A549 (cell line): Measurements from ENCODE around the gene AFAP1.

Source experiments
- CTCF ChIP-seq: fragments of >200 bp; sonication (Bioruptor Twin); formaldehyde crosslinking; IDR thresholded peaks from 3 replicates; pipeline ENCODE4 v1.5.1; 2016
- FOSB ChIP-seq: fragments of 250-450 bp; sonication (Bioruptor Pico); IDR thresholded peaks from 2 replicates; pipeline ENCODE4 v1.5.0; 2020; ENCODE audit warnings: mild to moderate bottlenecking, moderate library complexity
- HOXA7 ChIP-seq: fragments of 250-450 bp; sonication (Bioruptor Pico); IDR thresholded peaks from 2 replicates; pipeline ENCODE4 v1.5.0; 2020; ENCODE audit warnings: mild to moderate bottlenecking, moderate library complexity

DNA sequence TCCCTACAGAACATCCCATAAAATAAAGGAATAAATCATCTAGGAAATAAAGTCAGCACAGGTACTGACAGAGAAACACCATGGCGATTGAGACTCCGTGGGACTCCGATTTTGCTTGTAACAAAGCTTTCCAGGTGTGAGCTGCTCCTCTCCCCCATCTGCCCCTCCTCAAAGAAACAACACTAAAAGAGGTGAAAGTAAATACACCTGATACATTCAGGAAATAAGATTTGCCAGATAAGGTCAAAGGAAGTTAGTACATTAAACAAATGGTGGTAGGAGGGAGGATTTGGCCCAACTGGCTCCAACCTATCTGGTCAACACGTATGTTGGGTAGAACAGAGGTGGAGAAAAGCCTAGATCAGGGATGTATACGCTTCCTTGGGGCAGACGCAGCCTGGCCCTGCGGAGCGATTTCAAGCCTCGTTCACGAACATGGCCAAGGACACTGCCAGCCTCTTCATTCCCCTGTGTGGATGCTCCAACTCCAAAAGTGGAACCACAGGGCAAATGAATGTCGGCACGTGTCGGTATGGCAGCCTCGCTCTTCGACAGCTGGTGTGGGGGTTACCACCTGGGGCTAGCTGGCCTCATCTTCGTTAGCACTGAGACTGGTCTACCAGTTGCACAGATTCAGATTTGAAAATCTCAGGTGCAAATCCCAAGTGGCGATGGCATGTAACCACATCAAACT is 162.5 kb downstream of the AFAP1 start:
- TF ChIP-seq FOSB (CRISPR knock-in tag) (no peak), HOXA7 (no peak), CTCF (no peak)
